ENCODE results near the gene OR2T8. TPM values are rescaled to one million over a fixed set of nuclear protein-coding genes. Genes with fewer than 3 reads are reported as not detected.

Gene OR2T8
- total RNA-seq, 1 donor from 2014 or later = not detected

- no peak for DNase-seq (ENCODE audit: low read depth)
- no peak overlapping the region for H3K4me3 ChIP-seq (ENCODE audit: low read depth, low read length)
- no peak for TF ChIP-seq CTCF (conservative IDR thresholded peaks at IDR 0.05; ENCODE audit: low read depth, low read length)
These were observed 33.4 kb downstream of the OR2T8 start for GRCh38 chr1:247953408-247953807.

GRCh38 chr1:247961791-247962190 lies 41.7 kb downstream of the OR2T8 start:
- no peak for DNase-seq (ENCODE audit: low read depth)
- no peak for TF ChIP-seq CTCF (conservative IDR thresholded peaks at IDR 0.05; ENCODE audit: low read depth, low read length)
- no peak overlapping the region for H3K4me3 ChIP-seq (ENCODE audit: low read depth, low read length)

- no peak for TF ChIP-seq CTCF (conservative IDR thresholded peaks at IDR 0.05; ENCODE audit: low read depth, low read length)
- no peak overlapping the region for H3K4me3 ChIP-seq (ENCODE audit: low read depth, low read length)
- DNase-seq (ENCODE audit: low read depth) = no peak
These were observed 43.0 kb downstream of the OR2T8 start for GRCh38 chr1:247962911-247963588.

GRCh38 chr1:247964933-247965332 lies 44.9 kb downstream of the OR2T8 start, which contains the start of gene OR2AK2:
OR2AK2 (plus strand) TSS chr1:247965233; CDS start chr1:247965377, 144 bp downstream.
- H3K4me3 ChIP-seq (ENCODE audit: low read depth, low read length) = no peak within 1 kb of the TSS
- no peak for TF ChIP-seq CTCF (conservative IDR thresholded peaks at IDR 0.05; ENCODE audit: low read depth, low read length)
- no peak for DNase-seq (ENCODE audit: low read depth)

- TF ChIP-seq CTCF (conservative IDR thresholded peaks at IDR 0.05; ENCODE audit: low read depth, low read length) = no peak
- H3K4me3 ChIP-seq (ENCODE audit: low read depth, low read length) = no peak overlapping the region
- no peak for DNase-seq (ENCODE audit: low read depth)
These were observed 46.6 kb downstream of the OR2T8 start for GRCh38 chr1:247966532-247967204.

Other genes with a start within 250 kb of the OR2T8 start
- not detected in 2 replicates for gene OR13G1, start 240.5 kb upstream of the OR2T8 start, total RNA-seq
- not detected in 2 replicates for gene OR6F1, start 203.6 kb upstream of the OR2T8 start, total RNA-seq
- not detected in 2 replicates for gene OR14K1, start 181.6 kb upstream of the OR2T8 start, total RNA-seq
- gene OR14A2, start 172.1 kb upstream of the OR2T8 start, total RNA-seq = not detected in 2 replicates
- not detected in 2 replicates for gene OR1C1, start 159.7 kb upstream of the OR2T8 start, total RNA-seq
- not detected in 2 replicates for gene OR14A16, start 96.1 kb upstream of the OR2T8 start, total RNA-seq
- gene OR11L1, start 78.4 kb upstream of the OR2T8 start, total RNA-seq = not detected in 2 replicates
- 2.0 and 6.0 TPM in 2 replicates for gene TRIM58, start 63.1 kb upstream of the OR2T8 start, total RNA-seq
- gene OR2W3, start 24.7 kb upstream of the OR2T8 start, total RNA-seq = 2.2 TPM in 1 of 2 replicates, not detected in the other
- gene OR2AJ1, start 4.6 kb downstream of the OR2T8 start, total RNA-seq = not detected in 2 replicates
- gene OR2L8, start 28.6 kb downstream of the OR2T8 start, total RNA-seq = not detected in 2 replicates
- gene OR2AK2, start 45.0 kb downstream of the OR2T8 start, total RNA-seq = not detected in 2 replicates
- gene OR2L5, start 93.4 kb downstream of the OR2T8 start, total RNA-seq = not detected in 2 replicates
- gene OR2L2, start 109.8 kb downstream of the OR2T8 start, total RNA-seq = not detected in 2 replicates
- gene OR2L3, start 126.6 kb downstream of the OR2T8 start, total RNA-seq = not detected in 2 replicates
- gene OR2L13, start 174.9 kb downstream of the OR2T8 start, total RNA-seq = not detected in 2 replicates
- gene OR2M5, start 224.9 kb downstream of the OR2T8 start, total RNA-seq = not detected in 2 replicates